Measurements from ENCODE around the gene MRPS34.
A peak's percentile ranks its signal among the peaks of the same experiment; 100 is the strongest.
"Not testable (repeated sequence)": the region's sequence is repeated elsewhere in the genome, so short reads cannot be mapped to it uniquely, and the experiment has no call there.

The MRPS34 gene

DNA sequence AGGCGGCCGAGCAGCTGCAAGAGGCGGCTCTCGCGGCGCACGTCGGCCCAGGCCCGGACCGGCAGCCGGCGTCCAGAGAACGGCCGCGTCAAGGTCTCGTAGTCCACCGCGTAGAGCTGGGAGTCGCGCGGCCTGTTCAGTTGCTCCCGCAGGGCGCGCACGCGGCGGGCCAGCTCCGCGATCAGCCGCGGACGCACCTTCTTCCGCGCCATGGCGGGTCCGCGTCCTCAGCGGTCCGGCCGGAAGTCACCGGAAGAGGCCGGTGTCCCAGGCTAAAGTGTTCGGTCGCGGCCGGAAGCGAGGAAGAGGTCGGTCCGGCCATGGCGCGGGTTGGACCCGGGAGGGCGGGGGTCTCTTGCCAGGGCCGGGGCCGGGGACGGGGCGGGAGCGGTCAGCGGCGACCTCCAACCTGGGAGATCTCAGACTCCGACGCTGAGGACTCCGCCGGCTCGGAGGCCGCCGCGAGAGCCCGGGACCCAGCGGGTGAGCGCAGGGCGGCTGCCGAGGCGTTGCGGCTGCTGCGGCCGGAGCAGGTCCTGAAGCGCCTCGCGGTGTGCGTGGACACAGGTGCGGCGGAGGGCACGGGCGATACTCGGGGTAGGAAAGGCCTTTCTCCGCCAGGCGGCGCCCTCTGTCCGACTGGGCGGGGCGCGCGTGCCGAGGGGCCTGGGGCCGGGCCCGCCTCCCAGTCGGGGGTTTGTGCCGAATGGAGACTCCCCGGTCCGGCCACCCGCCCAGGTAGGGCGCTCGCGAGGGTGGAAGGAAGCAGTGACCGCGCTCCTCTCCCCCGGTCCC lies at the start of gene MRPS34:
Gene MRPS34 (minus strand): TSS at position 227 of the 795 bp plus-strand sequence. CDS start 15 bp downstream, at position 212.
- DNase-seq: peak; percentile 89

- DNase-seq: no peak
Observed at GRCh38 chr16:1821861-1822611, 49.1 kb upstream of the MRPS34 start.

DNA sequence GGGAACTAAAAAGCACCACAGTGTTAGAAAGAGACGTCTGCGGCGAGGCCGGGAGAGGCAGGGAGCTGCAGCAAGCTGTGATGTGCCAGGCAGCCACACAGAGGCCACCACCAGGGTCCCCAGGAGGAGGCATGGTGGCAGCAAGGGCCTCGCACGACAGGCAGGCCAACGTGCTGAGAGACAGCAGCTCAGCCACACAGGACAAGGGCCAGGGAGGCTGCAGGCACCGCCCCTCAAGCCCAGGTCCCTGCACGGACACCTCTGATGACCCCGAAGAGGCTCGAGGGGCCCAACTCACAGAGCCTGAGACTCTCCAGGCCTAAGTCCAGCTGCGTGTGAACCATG lies 48.0 kb upstream of the MRPS34 start:
- DNase-seq: no peak

DNA sequence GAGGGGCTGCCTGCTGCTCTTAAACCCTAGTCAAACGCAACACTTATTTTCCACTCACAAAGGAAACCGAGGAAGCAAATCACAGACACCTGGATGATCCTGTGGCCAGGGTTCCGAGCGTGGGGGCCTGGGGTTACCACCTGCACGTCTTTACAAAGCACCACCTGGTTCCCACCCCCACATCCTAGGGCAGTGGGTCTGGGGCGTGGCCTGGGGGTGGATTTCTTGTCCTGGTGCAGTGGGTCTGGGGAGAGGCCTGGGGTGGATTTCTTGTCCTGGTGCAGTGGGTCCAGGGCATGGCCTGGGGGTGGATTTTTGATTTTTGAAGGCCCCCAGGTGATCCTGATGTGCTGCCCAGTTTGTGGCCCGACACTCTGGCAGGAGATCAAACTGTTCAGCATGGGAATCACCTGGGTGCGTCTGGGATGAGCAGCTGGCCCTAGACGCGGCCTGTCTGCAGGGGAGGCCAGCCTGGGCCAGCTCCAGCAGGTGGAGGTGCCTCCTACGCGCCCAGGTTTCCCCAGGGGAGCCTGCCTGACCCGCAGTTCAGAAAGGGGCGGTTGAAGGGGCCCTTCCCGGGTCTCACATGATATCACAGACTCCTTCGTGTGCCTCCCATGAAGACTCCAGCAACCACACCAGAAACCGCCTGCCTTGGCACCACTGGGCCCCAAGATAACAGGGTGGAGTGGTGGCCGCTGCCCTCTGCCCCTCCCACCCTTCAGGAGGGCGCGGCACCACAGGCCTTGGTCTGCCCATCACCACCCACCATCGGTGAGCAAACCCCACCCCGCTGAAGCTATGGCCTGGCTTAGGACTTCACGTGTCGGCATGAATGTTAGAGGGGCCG lies 47.4 kb upstream of the MRPS34 start:
- no peak for DNase-seq

DNA sequence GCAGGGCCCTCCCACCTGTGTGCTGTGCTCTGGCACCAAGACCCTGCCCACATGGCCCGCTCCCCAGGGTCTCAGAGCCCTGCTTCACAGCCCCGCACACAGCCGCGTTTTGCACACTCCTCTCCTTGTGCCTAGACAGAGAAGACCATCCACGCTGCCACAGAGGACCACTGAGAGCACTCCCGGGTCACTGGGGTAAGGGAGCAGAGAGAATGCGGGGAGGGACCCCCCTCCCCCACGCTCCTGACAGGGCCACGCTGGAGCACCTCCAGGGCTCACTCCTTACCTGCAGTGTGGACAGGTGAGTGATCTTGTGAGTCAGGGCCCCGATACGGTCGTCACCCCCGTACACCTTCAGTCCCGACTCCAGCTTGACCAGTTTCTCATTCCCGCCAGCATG lies 46.7 kb upstream of the MRPS34 start:
- DNase-seq: no peak

DNA sequence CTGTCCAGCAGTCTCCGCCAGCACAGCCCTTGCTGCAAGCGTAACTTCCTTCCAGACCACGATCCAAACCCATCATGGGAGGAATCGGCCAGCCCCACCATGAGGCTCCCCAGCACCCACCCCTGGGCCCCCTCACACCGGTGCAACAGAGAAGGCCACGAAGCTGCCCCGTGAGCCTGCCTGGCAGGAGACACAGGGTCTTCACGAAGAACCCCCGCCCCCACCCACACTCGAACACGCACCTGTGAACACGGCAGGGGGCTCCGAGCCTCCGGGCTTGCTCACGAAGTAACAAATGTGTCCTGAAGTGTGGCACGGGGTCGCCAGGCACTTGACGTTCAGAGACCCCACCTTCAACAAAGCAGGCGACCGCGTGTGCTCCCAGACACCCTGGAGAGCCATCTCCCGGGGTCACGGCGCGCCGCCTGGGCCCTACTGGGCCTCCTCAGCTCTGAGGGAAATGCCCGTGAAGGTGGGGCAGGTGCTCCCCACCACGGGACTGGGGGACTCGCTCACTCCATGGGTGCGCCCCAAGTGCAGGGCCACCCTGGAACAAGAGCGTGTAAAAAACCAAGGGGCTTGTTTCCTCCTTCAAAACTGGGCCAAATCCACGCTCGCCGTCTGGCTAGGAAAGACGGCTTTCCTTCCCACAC lies 46.1 kb upstream of the MRPS34 start:
- no peak for DNase-seq

GRCh38 chr16:1818204-1818872 lies 45.4 kb upstream of the MRPS34 start:
- DNase-seq: no peak

DNA sequence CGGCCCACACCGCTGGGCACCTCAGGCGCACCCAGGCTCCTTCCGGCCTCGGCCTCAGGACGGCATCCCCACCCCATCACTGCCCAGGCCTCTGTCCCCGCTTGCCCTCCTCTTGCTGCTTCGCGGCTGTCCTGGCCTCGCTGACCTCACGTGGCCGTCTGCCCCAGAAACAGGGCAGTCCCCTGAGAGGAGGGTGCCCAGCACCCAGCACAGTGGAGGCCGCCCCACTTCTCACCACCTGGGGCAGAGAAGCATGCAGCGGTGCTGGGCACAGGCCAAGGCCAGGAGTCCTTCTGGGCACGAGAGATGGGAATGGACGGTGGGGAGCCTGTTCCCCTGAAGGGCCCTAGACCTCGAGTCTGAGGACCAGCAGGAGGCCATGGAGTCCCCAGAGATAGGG lies 44.8 kb upstream of the MRPS34 start:
- DNase-seq: no peak

DNA sequence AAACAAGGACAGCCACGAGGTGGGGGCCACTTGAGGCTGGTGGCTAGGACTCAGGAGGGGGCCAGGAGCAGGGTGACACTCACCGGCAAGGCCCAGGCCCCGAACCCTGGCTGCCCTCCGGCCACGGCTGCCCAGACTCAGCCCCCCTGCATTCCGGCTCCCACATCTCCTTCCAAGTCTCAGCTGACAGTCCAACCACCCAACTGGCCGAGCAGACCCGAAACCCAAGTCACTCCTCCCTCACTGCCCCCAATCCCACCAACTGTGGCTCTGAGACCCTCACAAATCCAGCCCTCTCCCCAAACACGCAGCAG lies 44.3 kb upstream of the MRPS34 start:
- DNase-seq: no peak

- DNase-seq: no peak
Observed at GRCh38 chr16:1816396-1817275, 43.7 kb upstream of the MRPS34 start.

GRCh38 chr16:1815461-1815860 lies 42.5 kb upstream of the MRPS34 start:
- no peak for DNase-seq

DNA sequence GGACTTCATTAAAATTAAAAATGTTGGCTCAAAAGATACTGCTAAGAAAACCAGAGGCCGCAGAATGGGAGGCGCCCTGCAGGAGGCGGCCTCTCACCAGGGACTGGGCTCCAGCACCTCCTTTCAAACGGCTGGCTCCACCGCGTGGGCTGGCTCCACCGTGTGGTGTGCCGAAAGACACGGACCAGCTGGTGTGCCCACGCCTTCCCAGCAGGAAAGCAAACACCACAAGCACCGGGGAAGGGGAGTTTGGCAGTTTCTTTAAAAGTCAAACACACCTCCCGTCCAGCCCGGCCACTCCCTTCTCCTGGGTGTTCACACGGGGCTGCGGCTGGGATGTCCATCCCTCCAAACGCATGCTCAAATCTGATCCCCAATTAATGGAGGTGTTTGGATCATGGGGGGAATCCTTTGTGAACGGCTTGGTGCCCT lies 39.8 kb upstream of the MRPS34 start:
- DNase-seq: peak; percentile 62

- DNase-seq: no peak
Observed at GRCh38 chr16:1810536-1810935, 37.6 kb upstream of the MRPS34 start.

GRCh38 chr16:1810106-1810505 lies 37.2 kb upstream of the MRPS34 start:
- DNase-seq: no peak

DNA sequence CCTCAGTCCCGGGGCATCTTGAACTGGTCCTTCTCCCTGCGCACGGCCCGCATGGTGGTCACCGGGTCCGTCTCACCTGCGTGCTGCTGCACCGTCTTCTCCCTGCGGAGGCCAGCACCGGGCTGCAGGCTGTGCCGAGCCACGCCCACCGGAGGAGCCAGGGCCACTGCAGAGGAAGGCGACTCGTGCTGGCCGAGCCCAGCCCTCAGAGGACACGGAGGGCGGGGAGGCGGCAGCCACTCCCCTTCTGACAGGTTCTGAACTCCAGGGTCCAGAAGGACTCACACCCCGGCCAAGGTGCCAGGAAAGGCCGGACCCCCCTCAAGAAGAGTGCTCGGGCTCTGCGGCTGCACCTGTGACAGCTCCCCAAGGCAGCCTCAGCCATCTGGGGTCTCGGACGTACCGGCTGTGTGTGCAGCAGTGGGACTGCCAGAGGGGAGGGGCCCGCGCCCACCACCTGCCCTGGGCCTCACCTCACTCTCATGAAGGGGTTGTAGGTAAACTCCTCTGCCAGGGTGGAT lies 36.4 kb upstream of the MRPS34 start:
- DNase-seq: no peak

GRCh38 chr16:1808691-1809090 lies 35.8 kb upstream of the MRPS34 start:
- DNase-seq: no peak

DNA sequence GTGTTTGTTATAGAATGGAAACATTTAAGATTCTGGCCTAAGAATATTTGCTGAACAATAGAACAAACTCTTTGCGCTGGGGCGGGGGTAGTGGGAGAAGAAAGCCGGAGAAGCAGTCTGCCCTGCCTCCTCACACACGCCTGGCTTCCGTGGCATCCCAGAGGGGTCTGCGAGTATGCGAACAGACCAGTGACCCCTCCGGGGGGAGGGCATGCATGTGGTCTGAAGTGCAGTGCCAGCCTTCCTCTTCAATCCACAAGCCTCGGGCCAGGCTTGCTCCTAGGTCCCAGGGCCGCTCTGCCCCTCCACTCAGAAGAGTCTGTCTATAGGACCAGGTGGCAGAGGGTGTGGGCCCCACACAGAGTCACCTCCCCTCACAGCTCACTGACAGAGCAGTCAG lies 34.7 kb upstream of the MRPS34 start:
- no peak for DNase-seq

- no peak for DNase-seq
Observed at GRCh38 chr16:1800701-1801100, 27.8 kb upstream of the MRPS34 start.

- not testable (repeated sequence) for DNase-seq
Observed at GRCh38 chr16:1799263-1799662, 26.3 kb upstream of the MRPS34 start.

DNA sequence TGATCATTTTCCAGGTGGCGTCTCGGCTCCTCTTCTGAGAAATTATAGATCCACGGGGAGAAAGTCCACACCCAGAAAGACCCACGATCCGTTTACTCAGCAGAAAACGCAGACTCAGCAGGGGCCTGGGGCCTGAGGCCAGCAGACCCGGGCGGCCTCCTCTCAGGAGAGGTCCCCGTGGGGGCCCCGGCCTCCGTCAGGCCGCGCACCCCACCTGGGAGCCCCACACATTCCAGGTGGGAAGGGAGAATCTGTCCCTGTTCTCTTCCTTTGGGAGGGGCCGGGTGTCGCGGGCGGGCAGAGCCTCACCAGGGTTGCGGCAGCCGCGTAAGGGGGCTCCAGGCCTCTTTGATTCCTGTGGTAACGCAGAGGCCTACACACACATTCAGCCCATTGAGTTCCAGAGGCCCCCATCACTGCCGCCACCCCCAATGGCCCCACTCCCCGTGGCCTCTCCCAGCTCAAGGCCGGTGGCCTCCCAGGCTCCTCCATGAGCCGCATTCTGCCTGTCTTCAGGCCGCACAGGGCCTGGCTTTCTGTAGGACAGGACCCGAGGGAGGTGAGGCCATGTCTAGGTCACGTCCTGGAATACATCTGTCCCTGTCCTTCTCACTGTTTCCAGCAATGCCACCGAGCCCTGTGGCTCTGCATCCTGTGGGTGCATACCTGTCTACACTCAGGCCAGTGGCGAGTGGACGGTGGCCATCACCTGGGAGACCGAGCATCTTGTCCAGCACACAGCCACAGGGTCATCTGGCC lies 22.2 kb upstream of the MRPS34 start:
- no peak for DNase-seq
